ENCODE measurements around the gene ENPEP.

DNA sequence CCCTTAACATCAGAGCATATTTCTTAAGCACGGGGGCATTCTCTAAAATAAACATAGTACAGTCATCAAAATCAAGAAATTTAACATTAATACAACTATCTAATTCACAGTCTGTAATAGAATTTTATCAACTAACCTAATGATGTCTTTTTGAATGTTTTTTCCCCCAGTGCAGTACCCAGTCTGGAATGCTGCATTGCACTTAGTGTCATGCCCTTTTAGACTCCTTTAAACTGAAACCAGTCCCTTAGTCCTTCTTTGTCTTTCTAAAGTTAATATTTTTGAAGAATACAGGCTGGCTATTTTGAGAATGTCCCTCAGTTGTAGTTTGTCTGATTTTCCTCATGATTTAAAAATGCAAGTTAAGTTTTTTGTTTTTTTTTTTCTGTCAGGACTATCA is 9.5 kb downstream of the ENPEP start:
- TF ChIP-seq CTCF (IDR thresholded peaks at IDR 0.05; ENCODE audit: poor library complexity) (no peak), EZH2phosphoT487 (IDR thresholded peaks at IDR 0.05; ENCODE audit: low read depth, severe bottlenecking, unreplicated experiment) (no peak)

Measured in hepatocyte (in vitro differentiated cells).